Adipose tissue (tissue), 3 donors: ENCODE results near the gene CNPY1. TPM values are rescaled to one million over a fixed set of nuclear protein-coding genes. Genes with fewer than 3 reads are reported as not detected.

Experiments used
- H3K27ac ChIP-seq: one replicate; pipeline ENCODE4 v1.5.1; 2013; ENCODE audit warnings: low read depth, low read length
- WGBS, 3 donors: extraction: QIAGEN DNeasy Blood & Tissue Kit; methylation state at CpG; one replicate each; pipeline ENCODE4 v1.1.7; 2013; 5-methylcytosine and 5-hydroxymethylcytosine counted together
- polyA plus RNA-seq, 3 donors: library from polyadenylated mRNA; stranded (reverse); fragments of 200-250 nt; gene quantifications; one replicate each; pipeline ENCODE4 v1.2.3, GENCODE V29; 2013
- donor health status: healthy with polysubstance abuse.
- donor health status: Bipolar disorder and iron deficiency.
- donor health status: healthy.

Gene CNPY1
- polyA plus RNA-seq, 3 donors = not detected

DNA sequence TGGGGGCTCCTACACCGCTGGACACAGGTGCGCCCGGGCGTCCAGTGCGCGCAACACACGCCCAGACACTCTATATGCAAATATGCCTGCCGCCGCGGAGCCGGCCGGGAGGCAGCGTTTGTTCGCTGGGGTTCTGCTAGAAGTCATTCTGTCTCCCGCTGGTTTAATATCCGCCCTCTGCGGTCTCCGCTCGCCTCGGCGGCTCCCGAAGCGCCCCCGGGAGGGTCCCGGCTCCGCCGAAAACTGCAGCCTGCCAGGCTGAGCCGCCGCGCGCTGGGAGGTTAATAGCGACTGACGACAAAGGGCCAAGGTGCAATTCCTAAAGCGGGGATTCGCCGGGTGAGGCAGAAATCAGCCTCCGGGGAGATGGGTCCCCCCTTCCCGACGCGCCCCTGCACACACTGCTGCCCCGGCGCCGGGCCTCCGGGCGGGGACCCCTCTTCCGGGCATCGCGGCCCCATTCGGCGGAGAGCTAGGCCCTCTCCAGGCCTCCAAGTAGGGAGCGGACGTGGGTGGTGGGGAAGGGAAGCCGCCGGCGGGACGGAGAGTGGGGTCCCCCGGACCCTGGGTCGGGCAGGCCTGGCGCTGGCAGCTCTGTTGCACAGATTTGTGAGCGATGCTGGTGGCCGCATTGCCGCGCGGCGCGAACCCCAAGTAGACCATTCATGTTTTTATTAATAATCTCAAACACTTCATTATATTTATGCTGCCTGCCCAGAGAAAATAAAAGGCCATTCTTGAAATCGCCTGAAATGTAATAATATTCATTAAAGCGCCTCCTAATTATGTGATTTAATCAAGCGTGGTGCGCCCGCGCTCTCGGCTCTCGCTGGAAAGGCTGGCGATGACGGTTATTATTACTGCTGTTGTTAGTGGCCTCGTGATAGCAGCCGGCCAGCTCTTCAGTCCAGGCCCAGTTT lies 79.3 kb downstream of the CNPY1 start:
- WGBS, 3 donors = 4% methylated on average over 77 to 78 of the region's 78 CpGs
- H3K27ac ChIP-seq = no peak overlapping the region

DNA sequence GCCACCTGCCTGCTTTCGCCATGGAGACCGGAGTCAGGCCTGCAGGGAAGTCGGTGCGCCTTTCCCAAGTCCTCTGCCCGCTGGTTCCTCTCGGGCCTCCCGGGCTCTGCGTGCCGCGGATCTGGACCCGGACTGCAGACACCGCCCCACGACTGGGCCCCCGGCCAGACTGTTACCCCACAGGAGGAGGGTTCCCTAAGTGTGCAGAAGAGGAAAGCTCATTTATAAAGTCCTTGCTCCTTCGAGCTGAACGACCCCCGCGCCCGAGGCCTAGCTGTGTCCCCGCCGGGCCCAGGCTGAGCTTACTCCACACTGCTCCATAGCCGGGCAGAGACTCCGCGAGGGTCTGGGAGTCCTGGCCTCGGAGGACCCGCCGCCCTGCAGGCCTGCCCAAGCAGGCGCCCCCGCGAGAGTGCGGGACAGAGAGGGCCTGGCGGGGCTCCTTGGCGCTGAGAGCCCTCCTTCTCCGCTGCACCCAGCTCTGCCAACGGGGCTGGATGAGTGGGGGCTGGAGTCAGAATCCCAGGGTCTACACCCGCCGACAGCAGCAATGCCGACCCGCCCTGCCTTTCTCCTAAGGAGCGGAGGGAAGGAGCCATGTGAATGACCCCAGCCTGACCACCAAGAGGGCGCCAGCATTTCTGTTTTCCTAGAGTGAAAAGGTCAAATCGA lies 80.1 kb downstream of the CNPY1 start:
- no peak overlapping the region for H3K27ac ChIP-seq
- 4 to 6% (median 5%) methylated on average over 37 to 42 of the region's 42 CpGs for WGBS, 3 donors

DNA sequence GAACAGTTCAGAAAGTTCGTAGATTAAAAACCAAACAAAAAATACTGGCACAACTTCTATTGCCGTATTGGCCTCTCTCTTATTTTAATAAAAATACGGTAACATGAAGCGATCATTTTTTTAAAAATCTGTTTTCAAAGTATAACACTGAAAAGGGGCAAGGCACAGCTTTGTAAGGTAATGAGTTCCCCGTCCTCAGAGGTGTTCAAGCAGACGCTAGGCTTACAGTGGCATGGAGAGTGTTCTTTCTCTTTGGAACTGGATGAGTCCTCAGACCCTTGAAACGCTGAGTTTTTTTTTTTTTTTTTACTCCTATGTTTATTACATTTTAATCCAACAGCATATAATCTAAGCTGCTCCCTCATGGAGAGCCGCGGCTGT lies 80.6 kb downstream of the CNPY1 start:
- no peak overlapping the region for H3K27ac ChIP-seq
- 9 to 20% (median 11%) methylated on average over 9 of the region's 9 CpGs for WGBS, 3 donors

DNA sequence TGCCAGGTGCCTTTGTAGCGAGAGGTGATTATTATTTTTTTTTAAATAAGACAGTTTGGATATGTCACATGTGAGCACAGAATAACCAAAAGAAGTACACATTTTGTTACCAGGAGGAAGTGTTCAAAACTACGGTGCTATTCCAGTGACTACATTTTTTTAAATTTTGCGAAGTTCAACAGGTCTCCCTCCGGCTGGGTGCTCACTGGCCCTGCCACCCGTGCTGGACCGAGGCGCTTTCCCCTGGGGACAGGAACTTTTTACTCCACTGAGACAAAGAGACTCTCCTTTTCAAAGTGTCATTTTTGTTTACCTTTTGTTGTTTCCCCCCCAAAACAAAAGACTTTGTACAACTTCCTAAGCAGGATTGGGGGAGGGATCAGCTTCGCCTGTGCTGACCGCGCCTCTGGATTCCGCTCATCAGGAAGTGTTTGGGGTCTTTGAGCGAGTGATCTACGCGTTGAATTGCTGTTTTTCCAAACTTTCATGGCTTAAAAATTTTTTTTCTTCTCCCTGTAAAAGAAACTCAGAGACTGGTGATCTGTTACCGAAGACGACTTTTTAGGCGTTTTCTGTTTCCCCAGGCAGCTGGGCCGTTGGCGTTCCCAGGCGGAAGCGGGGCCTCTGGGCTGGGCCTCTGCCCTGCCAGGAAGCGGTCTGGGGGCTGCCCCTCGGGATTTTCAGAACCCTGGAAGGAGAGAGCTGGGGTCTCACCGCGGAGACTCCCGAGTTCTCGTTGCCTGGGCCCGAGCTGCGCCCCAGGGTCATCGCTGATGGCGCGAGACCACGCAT lies 81.2 kb downstream of the CNPY1 start:
- H3K27ac ChIP-seq = no peak overlapping the region
- WGBS, 3 donors = 8 to 9% (median 8%) methylated on average over 33 of the region's 33 CpGs

DNA sequence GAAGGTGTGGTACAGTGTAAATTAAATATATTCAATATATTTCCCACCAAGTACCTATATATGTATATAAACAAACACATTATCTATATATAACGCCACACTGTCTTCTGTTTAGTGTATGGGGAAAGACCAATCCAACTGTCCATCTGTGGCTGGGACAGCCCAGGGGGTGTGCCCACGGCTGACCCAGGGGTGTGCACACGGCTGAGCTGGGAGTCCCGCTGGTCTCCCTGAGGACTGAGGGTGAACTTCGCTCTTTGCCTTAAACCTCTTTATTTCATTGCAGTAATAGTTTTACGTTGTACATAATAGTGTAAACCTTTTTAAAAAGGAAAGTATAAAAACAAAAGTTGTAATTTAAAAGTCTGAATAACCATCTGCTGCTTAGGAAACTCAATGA lies 82.2 kb downstream of the CNPY1 start:
- 11 to 22% (median 11%) methylated on average over 6 of the region's 6 CpGs for WGBS, 3 donors
- no peak overlapping the region for H3K27ac ChIP-seq

DNA sequence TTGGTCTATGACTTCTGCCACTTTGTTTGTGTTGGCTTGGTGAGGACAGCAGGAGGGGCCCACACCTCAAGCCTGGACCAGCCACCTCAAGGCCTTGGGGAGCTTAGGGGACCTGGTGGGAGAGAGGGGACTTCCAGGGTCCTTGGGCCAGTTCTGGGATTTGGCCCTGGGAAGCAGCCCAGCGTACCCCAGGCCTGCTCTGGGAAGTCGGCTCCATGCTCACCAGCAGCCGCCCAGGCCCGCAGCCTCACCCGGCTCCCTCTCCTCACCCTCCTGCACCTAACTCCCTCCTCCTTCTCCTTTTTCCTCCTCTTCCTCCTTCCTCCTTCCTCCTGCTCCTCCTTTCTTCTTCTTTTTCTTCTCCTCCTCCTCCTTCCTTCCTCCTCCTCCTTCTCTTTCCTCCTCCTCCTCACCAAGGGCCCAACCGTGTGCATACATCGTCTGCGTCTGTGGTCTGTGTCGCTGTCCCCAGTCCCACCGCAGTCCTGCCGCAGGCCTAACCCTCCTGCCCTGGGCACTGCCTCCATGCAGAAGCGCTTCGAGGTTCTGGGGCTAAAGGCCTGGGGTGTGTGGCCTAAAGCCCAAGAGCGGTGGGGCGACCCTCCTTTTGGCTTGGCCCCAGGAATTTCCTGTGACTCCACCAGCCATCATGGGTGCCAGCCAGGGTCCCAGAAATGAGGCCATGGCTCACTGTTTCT lies 83.1 kb downstream of the CNPY1 start:
- H3K27ac ChIP-seq = no peak overlapping the region
- 14 to 24% (median 15%) methylated on average over 15 of the region's 15 CpGs for WGBS, 3 donors

DNA sequence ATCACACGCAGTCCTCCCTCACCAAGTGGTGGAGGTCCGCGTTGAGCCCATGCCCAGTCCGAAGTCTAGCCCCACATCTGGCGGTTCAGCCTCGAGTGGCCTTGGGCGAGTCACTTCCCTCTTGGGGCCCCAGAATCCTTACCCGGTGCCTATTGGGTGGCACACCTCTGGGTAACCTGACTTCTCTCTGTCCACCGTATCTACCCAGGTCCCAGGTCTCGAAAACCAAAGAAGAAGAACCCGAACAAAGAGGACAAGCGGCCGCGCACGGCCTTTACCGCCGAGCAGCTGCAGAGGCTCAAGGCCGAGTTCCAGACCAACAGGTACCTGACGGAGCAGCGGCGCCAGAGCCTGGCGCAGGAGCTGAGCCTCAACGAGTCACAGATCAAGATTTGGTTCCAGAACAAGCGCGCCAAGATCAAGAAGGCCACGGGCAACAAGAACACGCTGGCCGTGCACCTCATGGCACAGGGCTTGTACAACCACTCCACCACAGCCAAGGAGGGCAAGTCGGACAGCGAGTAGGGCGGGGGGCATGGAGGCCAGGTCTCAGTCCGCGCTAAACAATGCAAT lies 84.1 kb downstream of the CNPY1 start:
- 11 to 14% (median 13%) methylated on average over 33 of the region's 33 CpGs for WGBS, 3 donors
- no peak overlapping the region for H3K27ac ChIP-seq

DNA sequence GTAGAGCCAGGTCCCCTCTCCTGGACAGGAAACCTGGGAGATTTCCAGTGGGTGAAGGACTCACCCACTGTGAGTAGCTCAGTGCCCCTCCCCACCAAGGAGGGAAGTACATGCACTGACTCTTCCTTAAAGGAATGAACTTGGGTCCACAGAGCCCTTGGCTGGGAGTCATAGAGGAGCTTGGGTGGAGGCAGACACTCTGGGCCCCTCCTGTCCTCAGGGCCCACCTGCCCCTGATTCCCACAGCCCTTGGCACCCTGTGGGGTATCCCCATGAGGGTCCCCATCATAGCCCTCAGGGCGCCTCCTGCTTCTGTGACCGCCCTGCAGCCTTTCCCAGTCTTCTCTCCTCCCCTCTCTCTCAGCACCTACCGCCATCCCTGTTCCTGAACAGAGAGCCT lies 84.7 kb downstream of the CNPY1 start:
- no peak overlapping the region for H3K27ac ChIP-seq
- 21 to 51% (median 32%) methylated on average over 3 of the region's 3 CpGs for WGBS, 3 donors

DNA sequence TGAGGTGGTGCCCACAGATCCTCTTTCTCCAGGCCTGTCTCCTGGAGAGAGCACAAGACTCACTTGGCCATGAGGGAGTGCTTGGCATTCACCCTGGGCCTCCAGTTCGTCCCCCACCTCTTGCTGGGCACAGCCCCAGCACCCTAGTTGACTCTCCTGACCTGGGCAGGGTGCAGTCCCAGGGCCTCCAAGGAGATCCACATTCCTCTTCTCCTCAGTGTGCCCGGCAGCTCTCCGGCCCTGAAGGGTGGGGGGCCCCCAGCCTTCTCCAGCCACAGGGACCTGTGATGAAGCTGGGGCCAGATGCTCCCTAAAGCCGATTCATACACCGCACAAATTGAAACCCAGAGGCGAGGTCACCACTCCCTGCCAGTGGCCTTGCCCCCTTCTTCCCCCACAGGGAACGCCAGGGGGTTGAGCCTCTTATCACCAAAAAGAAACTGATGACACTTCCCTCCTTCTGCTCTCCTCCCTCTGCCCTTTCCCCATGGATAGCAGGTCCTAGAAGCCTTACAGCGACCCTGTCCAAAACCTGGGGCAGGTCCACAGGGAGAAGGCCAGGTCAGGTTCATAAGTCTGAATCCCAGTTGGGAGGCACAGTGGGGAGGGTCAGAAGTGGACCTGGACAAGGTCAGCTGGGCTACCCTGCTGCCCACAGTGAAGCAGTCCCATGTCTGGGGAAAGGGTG lies 85.3 kb downstream of the CNPY1 start:
- 12 to 27% (median 16%) methylated on average over 8 of the region's 8 CpGs for WGBS, 3 donors
- no peak overlapping the region for H3K27ac ChIP-seq

DNA sequence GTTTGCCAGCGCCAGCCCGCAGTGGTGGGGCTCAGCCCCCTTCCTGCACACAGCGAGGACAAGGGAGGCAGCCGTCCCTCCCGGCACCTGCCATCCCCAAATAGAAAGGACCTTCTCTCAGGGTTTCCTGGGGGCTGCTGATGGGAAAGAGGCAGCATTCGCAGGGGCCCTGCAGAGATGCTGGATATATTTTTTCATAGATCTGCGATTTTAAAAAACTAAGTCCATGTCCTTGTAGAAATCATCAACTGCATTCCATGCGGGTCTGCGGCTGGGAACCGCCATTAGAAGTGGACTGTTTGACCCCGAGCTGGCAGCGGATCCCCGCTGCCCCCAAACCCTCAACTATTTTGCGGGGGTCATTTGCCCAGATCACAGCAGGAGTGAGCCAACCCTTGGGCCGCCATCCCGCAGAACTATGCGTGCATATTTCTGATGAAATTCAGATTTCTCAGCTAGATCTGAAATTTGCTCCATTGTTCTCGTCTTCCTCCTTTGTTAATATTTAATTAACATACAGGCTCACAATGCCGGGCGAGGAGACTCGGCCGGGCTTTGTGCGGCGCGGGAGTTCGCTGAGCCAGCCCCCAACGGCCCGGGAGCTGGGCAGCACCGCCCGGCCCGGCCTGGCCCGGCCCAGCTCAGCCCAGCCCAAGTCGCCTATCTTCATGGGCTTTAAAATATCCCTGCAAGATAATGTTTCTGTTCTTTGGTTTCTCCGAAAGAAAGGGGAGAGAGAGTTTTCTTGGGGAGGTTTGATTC lies 86.5 kb downstream of the CNPY1 start:
- 7 to 8% (median 8%) methylated on average over 33 to 34 of the region's 34 CpGs for WGBS, 3 donors
- no peak overlapping the region for H3K27ac ChIP-seq

DNA sequence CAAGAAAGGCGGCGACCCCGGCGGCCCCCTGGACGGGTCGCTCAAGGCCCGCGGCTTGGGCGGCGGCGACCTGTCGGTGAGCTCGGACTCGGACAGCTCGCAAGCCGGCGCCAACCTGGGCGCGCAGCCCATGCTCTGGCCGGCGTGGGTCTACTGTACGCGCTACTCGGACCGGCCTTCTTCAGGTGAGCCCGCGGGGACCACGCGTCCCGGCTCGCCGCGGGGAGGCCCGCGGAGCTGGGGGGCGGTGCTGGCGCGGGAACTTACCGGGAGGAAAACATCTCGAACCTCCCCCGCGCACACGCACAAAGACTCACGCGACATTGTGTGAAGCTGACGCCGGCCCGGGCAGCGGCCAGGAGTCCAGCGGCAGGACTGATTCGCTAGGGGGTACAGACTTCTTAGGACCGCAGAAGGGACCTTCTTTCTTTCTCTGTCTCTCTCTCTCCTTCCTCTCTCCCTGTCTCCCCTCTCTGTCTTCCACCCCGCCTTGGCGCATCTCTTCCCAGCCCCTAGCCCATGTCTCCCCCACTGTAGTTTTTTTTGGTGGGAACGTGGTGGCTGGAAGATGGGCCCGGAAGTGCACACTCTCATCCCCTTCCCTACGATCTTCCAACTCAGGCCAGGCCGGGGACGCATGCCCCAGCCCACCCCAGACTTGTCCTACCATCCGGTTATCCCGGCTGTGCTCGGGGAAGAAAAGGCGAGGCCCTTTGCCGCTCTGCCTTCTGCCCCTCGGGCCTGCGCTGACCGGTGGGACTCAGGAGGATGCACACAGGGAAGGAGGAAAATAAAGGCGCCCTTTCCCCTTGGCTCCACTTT lies 87.3 kb downstream of the CNPY1 start:
- 2 to 3% (median 3%) methylated on average over 49 to 68 of the region's 68 CpGs for WGBS, 3 donors
- H3K27ac ChIP-seq = no peak overlapping the region

DNA sequence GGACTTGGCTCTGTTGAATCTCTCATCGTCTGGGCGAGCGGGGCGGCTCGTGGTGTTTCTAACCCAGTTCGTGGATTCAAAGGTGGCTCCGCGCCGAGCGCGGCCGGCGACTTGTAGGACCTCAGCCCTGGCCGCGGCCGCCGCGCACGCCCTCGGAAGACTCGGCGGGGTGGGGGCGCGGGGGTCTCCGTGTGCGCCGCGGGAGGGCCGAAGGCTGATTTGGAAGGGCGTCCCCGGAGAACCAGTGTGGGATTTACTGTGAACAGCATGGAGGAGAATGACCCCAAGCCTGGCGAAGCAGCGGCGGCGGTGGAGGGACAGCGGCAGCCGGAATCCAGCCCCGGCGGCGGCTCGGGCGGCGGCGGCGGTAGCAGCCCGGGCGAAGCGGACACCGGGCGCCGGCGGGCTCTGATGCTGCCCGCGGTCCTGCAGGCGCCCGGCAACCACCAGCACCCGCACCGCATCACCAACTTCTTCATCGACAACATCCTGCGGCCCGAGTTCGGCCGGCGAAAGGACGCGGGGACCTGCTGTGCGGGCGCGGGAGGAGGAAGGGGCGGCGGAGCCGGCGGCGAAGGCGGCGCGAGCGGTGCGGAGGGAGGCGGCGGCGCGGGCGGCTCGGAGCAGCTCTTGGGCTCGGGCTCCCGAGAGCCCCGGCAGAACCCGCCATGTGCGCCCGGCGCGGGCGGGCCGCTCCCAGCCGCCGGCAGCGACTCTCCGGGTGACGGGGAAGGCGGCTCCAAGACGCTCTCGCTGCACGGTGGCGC lies 88.1 kb downstream of the CNPY1 start, which contains the start of gene EN2:
Gene EN2 (plus strand): TSS at position 19 of the 767 bp plus-strand sequence. CDS start 249 bp downstream, at position 268.
- 2% methylated on average over 72 to 105 of the region's 105 CpGs for WGBS, 3 donors
- H3K27ac ChIP-seq = no peak within 1 kb of the TSS

DNA sequence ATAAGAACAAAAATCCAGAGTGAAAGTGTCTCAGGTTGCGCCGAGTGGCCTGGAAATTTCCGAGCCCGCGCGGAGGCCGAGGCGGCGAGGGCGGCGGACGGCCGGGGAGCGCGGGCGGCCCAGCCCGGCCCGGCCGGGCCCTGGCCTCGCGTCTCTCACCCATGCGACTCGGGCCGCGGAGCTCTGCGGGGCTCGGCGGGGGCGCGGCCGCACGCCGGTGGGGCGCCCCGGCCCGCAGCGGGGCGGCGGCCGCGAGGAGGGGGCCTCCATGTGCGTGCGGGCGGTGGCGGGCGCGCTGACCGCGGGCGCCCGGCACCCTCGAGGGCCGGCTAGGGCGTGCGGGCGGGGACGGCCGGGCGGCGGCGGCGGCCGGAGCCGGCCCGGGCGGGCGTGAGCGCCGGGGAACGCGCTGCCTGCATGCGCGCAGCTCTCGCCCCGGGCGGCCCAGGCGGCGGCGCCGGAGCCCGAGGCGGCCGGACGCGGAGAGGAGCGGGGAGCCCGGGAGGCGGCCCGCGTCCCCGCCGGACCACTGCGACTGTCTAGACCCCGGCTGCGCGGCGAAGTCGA lies 88.7 kb downstream of the CNPY1 start:
- 0 to 5% (median 2%) methylated on average over 18 to 85 of the region's 98 CpGs for WGBS, 3 donors

DNA sequence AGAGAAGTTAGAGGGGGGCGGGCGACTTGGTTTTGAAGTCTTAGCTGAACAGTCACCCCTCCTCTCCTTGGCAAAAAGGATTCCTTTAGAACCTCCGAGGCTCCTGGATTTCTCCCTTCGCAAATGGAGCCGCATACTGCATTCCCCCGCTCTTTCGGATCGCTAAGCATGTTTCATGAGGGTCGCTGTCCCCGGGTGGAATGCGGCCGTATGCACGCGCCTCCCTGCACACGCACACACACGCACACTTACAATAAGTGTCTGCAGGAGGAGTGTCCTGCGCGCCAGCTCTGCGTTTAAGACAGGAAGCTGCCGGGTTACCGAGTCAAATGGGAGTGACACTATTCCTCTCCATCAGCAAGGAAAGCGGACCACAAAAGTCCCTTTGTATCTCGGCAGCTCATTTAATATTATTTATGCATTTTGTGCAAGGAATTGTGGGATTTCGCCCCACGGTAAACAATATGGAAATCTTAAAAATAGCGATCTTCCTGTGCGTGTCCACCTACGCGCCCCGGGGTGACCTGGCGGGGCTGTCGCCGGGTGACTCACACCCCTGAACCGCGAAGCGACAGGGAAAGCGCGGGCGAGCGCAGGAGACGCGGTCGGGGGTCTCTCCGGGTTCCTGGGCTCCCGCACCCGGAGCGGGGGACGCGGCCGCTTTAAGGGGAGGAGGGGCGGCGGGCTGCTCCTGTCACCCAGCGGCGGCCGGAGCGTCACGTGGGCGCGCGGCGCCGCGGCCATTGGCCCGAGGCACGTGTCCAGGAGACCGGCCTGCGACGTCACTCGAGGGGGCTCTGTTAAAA lies 89.4 kb downstream of the CNPY1 start:
- WGBS, 3 donors = 2% methylated on average over 66 to 69 of the region's 69 CpGs
- H3K27ac ChIP-seq = no peak overlapping the region

More for the DNA sequence above, 88.7 kb downstream of the CNPY1 start:
- no peak overlapping the region for H3K27ac ChIP-seq
